HG03558 (cell line): ENCODE results near the gene OR12D1.

Experiments used
- ATAC-seq: cut with Tn5 transposase; IDR thresholded peaks from one replicate; pipeline ENCODE4 v1.9.1; 2021; ENCODE audit warnings: moderate number of reproducible peaks; ENCODE audit not compliant: unreplicated experiment; ENCODE audit errors: extremely low read depth

Gene OR12D1

GRCh38 chr6:29462022-29462421 lies 47.3 kb downstream of the OR12D1 start:
- no peak for ATAC-seq

- no peak for ATAC-seq
Observed at GRCh38 chr6:29465279-29465678, 50.6 kb downstream of the OR12D1 start.

GRCh38 chr6:29465801-29466200 lies 51.1 kb downstream of the OR12D1 start:
- no peak for ATAC-seq

- no peak for ATAC-seq
Observed at GRCh38 chr6:29466241-29466640, 51.5 kb downstream of the OR12D1 start.
